HG02884 (cell line): Measurements from ENCODE around the gene KIF16B.
"Not testable (repeated sequence)": the region's sequence is repeated elsewhere in the genome, so short reads cannot be mapped to it uniquely, and the experiment has no call there.

ENCODE experiments used
- ATAC-seq: cut with Tn5 transposase; IDR thresholded peaks from one replicate; pipeline ENCODE4 v1.9.1; 2021; ENCODE audit warnings: mild to moderate bottlenecking, moderate library complexity; ENCODE audit not compliant: unreplicated experiment

Gene KIF16B

GRCh38 chr20:16440686-16441085 is 132.6 kb downstream of the KIF16B start:
- ATAC-seq, result no peak

- not testable (repeated sequence) for ATAC-seq
These were observed 133.7 kb downstream of the KIF16B start for GRCh38 chr20:16439540-16439939.

- ATAC-seq, result no peak
These were observed 135.1 kb downstream of the KIF16B start for GRCh38 chr20:16438100-16438499.

GRCh38 chr20:16437387-16437996 is 135.8 kb downstream of the KIF16B start:
- ATAC-seq, result no peak

GRCh38 chr20:16434062-16434664 is 139.1 kb downstream of the KIF16B start:
- no peak for ATAC-seq

GRCh38 chr20:16433293-16433580 is 140.0 kb downstream of the KIF16B start:
- no peak for ATAC-seq

- ATAC-seq, result no peak
These were observed 140.6 kb downstream of the KIF16B start for GRCh38 chr20:16432466-16433292.

DNA sequence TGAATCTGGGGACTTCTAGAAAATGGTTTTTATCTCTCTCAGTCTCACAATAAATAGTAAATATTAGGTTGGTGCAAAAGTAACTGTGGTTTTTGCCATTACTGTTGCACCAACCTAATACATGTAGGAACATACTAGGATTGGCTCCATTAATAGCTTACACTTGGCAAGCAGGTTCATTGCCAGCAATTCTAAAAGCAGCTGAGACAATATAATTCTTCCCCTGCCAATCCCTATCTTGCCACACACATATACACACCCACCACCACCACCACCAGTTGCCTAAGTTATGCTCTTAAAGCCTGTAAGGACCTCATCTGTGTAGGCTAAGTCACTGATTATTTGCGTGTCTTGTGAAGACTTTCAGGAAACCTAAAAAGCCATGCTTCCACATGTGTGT is 145.1 kb downstream of the KIF16B start:
- ATAC-seq, result no peak

GRCh38 chr20:16427571-16427970 is 145.7 kb downstream of the KIF16B start:
- no peak for ATAC-seq

GRCh38 chr20:16424780-16425179 is 148.5 kb downstream of the KIF16B start:
- ATAC-seq, result no peak

- no peak for ATAC-seq
These were observed 149.7 kb downstream of the KIF16B start for GRCh38 chr20:16423311-16424212.

GRCh38 chr20:16419138-16419715 is 154.0 kb downstream of the KIF16B start:
- ATAC-seq, result no peak

DNA sequence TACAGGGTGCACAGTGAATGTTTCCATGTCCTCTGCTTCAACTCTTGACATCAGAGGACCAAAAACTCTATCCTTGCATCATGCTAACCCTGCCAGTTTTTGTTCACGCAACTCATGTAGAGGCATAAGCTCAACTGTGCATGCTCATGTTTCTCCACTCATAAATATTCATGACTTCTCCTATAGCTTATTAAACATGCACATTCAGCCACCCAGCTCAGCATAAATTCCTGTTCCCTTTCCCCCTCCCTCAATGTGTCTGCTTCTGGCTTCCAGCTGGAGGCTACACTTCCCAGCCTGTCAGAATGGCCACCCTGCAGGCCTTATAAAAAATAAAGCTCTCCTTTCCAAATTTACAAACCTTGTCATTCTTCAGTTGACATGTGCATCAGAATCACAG is 154.6 kb downstream of the KIF16B start:
- ATAC-seq, result no peak

- no peak for ATAC-seq
These were observed 156.2 kb downstream of the KIF16B start for GRCh38 chr20:16417001-16417400.

GRCh38 chr20:16415071-16416053 is 157.9 kb downstream of the KIF16B start:
- no peak for ATAC-seq

- ATAC-seq, result no peak
These were observed 160.3 kb downstream of the KIF16B start for GRCh38 chr20:16412906-16413305.

GRCh38 chr20:16411361-16411760 is 161.9 kb downstream of the KIF16B start:
- no peak for ATAC-seq

DNA sequence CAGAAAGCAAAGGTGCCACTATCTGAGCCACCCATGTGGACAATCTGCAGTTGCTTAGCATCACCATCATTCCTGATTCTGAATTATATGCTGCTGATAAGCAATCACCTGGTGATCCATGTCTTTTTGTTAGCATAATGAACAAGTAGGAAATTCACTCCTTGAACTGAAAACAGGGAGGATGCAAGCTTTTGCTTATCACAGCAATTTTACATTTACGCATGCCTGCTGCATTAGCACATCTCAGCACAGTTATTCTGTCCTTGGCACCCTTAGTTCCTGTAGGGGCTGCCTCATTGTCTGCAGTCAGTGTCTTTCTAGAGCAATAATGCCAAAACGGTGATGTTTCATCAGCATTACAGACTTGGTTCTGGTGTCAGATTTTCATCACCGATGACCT is 162.6 kb downstream of the KIF16B start:
- no peak for ATAC-seq

- ATAC-seq, result no peak
These were observed 164.3 kb downstream of the KIF16B start for GRCh38 chr20:16408981-16409380.
